HepG2 (cell line): ENCODE results near the gene TOMM7. TPM values are rescaled to one million over a fixed set of nuclear protein-coding genes. Genes with fewer than 3 reads are reported as not detected.

Source experiments
- AGO2 ChIP-seq: fragments of 200-400 bp; formaldehyde crosslinking; optimal IDR thresholded peaks from 2 replicates; pipeline ENCODE3; 2017; ENCODE audit warnings: mild to moderate bottlenecking, low read depth, low read length, moderate library complexity
- CHD4 ChIP-seq: fragments of 200-600 bp; sonication (generic); IDR thresholded peaks from 2 replicates; pipeline ENCODE4 v1.7.0; 2017; ENCODE audit warnings: mild to moderate bottlenecking, low read length, borderline replicate concordance
- KAT2B ChIP-seq: fragments of 150-350 bp; IDR thresholded peaks from 2 replicates; pipeline ENCODE4 v1.6.1; 2014; ENCODE audit warnings: low read depth, low read length, borderline replicate concordance
- SMARCC2 ChIP-seq: fragments of 450-650 bp; IDR thresholded peaks from 2 replicates; pipeline ENCODE4 v1.6.1; 2017; ENCODE audit warnings: antibody characterized with exemption, mild to moderate bottlenecking
- SPEN ChIP-seq: sonication (generic); formaldehyde crosslinking; IDR thresholded peaks from 2 replicates; pipeline ENCODE4 v1.5.1; 2020; ENCODE audit warnings: low read depth, mild to moderate bottlenecking, missing genetic modification reagents
- TGIF2 ChIP-seq: IDR thresholded peaks from 2 replicates; pipeline ENCODE4 v1.6.1; 2016; ENCODE audit warnings: control low read depth, missing compliant biosample characterization
- ZNF235 ChIP-seq: sonication (generic); formaldehyde crosslinking; IDR thresholded peaks from 2 replicates; pipeline ENCODE4 v1.8.1; 2023; ENCODE audit warnings: mild to moderate bottlenecking, missing genetic modification reagents, borderline replicate concordance
- ZNF644 ChIP-seq: IDR thresholded peaks from 2 replicates; pipeline ENCODE4 v1.6.1; 2016; ENCODE audit warnings: low read depth
- ZNF816 ChIP-seq: sonication (generic); formaldehyde crosslinking; IDR thresholded peaks from 2 replicates; pipeline ENCODE4 v1.8.0; 2022; ENCODE audit warnings: missing genetic modification reagents, mild to moderate bottlenecking, borderline replicate concordance
- polyA plus RNA-seq, 8 experiments: library from polyadenylated mRNA; depleted of rRNA in 3 of 8; stranded (reverse) in 7 of 8; unstranded in 1 of 8; fragments of >200 nt; fragmentation: Illumina TruSeq in 4 of 8; extraction: Trizol in 4 of 8; gene quantifications; 2 replicates each; pipeline versions ENCODE4 v1.2.1 to v1.2.3, GENCODE V29; 2011 to 2016; ENCODE audit warnings: low read depth in 4 of 8, missing spikeins in 1 of 8, mixed read lengths in 1 of 8; ENCODE audit not compliant: insufficient read depth in 1 of 8
- total RNA-seq, 5 experiments: library from RNA; depleted of rRNA; stranded (reverse); fragments of >200 nt; fragmentation: Illumina TruSeq; extraction: Trizol; gene quantifications; 2 replicates each; pipeline ENCODE4 v1.2.3, GENCODE V29; 2016; ENCODE audit warnings: low read depth in 1 of 5
- TF ChIP-seq, protein P1 (sequence below): sonication (generic); formaldehyde crosslinking; IDR thresholded peaks from 2 replicates; pipeline ENCODE4 v1.5.0; 2020; ENCODE audit warnings: mild to moderate bottlenecking, missing genetic modification reagents
- TF ChIP-seq, protein P2 (sequence below): sonication (generic); formaldehyde crosslinking; IDR thresholded peaks from 2 replicates; pipeline ENCODE4 v1.4.0; 2020; ENCODE audit warnings: missing genetic modification reagents
- TF ChIP-seq, protein P3 (sequence below): sonication (generic); formaldehyde crosslinking; IDR thresholded peaks from 2 replicates; pipeline ENCODE4 v1.5.1; 2020; ENCODE audit warnings: mild to moderate bottlenecking, missing genetic modification reagents, moderate library complexity
- TF ChIP-seq, protein P4 (sequence below): sonication (generic); formaldehyde crosslinking; IDR thresholded peaks from 2 replicates; pipeline ENCODE4 v1.9.0; 2021; ENCODE audit warnings: missing genetic modification reagents, mild to moderate bottlenecking, borderline replicate concordance
- TF ChIP-seq, protein P5 (sequence below): sonication (generic); formaldehyde crosslinking; IDR thresholded peaks from 2 replicates; pipeline ENCODE4 v1.4.0; 2020; ENCODE audit warnings: missing genetic modification reagents

The TOMM7 gene
- total and polyA plus RNA-seq, 2 of the 13 experiments (the other 11 are each of a cell fraction or from before 2014, with no cell fraction given), result 251 to 369 TPM

DNA sequence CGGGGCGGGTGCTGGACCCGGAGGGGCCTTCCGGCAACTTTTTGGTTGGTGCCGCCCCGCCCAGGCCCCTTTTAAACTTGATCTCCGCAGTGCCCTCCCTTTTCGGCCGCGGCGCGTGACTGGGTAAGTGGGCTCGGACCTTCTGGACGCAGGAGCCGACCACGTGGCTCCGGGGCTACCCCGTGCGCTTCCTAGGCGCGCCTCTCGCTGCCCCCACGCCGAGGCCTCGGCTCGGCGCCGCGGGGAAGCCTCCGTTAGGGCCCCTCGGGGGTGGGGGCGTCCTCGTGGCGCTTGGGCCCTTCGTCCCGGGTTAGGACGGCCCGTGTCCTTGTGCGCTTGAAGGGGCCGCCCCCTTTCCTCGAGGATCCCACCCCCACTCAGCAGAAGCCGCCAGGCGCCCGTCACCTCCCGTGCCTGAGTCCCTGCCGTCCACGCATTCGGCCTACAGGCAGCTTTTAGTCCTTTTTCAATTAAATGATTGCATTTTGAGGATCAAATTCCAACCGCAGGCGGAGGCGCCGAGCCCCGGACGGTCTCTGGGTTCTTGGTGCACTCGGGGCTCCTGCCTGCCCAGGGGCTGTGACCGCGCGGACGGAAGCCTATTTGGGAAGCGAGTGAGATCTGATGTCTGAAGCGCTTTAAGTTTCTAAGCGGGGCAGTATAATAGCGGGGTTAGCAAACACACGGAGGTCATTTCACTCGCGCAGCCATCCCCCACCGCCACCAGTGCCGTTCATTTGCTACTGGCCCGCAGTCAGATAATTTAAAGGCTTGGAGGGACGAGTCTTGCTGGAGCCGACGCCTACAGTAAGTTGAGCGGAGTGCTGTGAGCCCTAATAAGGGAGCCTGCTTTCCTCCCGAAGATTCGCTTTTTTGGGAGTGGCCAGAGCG is 31.8 kb upstream of the TOMM7 start (continued):
- no peak for TF ChIP-seq ZNF235 (CRISPR knock-in tag)
- TF ChIP-seq ZNF644 (CRISPR knock-in tag), result no peak
- TF ChIP-seq, protein P1, sequence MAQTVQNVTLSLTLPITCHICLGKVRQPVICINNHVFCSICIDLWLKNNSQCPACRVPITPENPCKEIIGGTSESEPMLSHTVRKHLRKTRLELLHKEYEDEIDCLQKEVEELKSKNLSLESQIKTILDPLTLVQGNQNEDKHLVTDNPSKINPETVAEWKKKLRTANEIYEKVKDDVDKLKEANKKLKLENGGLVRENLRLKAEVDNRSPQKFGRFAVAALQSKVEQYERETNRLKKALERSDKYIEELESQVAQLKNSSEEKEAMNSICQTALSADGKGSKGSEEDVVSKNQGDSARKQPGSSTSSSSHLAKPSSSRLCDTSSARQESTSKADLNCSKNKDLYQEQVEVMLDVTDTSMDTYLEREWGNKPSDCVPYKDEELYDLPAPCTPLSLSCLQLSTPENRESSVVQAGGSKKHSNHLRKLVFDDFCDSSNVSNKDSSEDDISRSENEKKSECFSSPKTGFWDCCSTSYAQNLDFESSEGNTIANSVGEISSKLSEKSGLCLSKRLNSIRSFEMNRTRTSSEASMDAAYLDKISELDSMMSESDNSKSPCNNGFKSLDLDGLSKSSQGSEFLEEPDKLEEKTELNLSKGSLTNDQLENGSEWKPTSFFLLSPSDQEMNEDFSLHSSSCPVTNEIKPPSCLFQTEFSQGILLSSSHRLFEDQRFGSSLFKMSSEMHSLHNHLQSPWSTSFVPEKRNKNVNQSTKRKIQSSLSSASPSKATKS (CRISPR knock-in tag), result 0 out of 2 replicates have a peak, but pooled peaks have one; percentile 22
- TF ChIP-seq, protein P2, sequence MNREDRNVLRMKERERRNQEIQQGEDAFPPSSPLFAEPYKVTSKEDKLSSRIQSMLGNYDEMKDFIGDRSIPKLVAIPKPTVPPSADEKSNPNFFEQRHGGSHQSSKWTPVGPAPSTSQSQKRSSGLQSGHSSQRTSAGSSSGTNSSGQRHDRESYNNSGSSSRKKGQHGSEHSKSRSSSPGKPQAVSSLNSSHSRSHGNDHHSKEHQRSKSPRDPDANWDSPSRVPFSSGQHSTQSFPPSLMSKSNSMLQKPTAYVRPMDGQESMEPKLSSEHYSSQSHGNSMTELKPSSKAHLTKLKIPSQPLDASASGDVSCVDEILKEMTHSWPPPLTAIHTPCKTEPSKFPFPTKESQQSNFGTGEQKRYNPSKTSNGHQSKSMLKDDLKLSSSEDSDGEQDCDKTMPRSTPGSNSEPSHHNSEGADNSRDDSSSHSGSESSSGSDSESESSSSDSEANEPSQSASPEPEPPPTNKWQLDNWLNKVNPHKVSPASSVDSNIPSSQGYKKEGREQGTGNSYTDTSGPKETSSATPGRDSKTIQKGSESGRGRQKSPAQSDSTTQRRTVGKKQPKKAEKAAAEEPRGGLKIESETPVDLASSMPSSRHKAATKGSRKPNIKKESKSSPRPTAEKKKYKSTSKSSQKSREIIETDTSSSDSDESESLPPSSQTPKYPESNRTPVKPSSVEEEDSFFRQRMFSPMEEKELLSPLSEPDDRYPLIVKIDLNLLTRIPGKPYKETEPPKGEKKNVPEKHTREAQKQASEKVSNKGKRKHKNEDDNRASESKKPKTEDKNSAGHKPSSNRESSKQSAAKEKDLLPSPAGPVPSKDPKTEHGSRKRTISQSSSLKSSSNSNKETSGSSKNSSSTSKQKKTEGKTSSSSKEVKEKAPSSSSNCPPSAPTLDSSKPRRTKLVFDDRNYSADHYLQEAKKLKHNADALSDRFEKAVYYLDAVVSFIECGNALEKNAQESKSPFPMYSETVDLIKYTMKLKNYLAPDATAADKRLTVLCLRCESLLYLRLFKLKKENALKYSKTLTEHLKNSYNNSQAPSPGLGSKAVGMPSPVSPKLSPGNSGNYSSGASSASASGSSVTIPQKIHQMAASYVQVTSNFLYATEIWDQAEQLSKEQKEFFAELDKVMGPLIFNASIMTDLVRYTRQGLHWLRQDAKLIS (CRISPR knock-in tag), result no peak
- TF ChIP-seq CHD4, result no peak
- no peak for TF ChIP-seq ZNF816
- TF ChIP-seq, protein P3, sequence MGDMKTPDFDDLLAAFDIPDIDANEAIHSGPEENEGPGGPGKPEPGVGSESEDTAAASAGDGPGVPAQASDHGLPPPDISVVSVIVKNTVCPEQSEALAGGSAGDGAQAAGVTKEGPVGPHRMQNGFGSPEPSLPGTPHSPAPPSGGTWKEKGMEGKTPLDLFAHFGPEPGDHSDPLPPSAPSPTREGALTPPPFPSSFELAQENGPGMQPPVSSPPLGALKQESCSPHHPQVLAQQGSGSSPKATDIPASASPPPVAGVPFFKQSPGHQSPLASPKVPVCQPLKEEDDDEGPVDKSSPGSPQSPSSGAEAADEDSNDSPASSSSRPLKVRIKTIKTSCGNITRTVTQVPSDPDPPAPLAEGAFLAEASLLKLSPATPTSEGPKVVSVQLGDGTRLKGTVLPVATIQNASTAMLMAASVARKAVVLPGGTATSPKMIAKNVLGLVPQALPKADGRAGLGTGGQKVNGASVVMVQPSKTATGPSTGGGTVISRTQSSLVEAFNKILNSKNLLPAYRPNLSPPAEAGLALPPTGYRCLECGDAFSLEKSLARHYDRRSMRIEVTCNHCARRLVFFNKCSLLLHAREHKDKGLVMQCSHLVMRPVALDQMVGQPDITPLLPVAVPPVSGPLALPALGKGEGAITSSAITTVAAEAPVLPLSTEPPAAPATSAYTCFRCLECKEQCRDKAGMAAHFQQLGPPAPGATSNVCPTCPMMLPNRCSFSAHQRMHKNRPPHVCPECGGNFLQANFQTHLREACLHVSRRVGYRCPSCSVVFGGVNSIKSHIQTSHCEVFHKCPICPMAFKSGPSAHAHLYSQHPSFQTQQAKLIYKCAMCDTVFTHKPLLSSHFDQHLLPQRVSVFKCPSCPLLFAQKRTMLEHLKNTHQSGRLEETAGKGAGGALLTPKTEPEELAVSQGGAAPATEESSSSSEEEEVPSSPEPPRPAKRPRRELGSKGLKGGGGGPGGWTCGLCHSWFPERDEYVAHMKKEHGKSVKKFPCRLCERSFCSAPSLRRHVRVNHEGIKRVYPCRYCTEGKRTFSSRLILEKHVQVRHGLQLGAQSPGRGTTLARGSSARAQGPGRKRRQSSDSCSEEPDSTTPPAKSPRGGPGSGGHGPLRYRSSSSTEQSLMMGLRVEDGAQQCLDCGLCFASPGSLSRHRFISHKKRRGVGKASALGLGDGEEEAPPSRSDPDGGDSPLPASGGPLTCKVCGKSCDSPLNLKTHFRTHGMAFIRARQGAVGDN (CRISPR knock-in tag), result peak; percentile 96
- TF ChIP-seq, protein P4, sequence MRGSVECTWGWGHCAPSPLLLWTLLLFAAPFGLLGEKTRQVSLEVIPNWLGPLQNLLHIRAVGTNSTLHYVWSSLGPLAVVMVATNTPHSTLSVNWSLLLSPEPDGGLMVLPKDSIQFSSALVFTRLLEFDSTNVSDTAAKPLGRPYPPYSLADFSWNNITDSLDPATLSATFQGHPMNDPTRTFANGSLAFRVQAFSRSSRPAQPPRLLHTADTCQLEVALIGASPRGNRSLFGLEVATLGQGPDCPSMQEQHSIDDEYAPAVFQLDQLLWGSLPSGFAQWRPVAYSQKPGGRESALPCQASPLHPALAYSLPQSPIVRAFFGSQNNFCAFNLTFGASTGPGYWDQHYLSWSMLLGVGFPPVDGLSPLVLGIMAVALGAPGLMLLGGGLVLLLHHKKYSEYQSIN (CRISPR knock-in tag), result no peak
- TF ChIP-seq TGIF2 (CRISPR knock-in tag), result no peak
- TF ChIP-seq, protein P5, sequence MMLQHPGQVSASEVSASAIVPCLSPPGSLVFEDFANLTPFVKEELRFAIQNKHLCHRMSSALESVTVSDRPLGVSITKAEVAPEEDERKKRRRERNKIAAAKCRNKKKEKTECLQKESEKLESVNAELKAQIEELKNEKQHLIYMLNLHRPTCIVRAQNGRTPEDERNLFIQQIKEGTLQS (CRISPR knock-in tag), result no peak
- no peak for TF ChIP-seq SMARCC2
- no peak for TF ChIP-seq KAT2B
- TF ChIP-seq AGO2, result peak; percentile 97
- peak; percentile 51 for TF ChIP-seq SPEN (CRISPR knock-in tag)
